Measurements from ENCODE around the gene DEPDC1B.
A peak's percentile ranks its signal among the peaks of the same experiment; 100 is the strongest.
"Not testable (repeated sequence)": the region's sequence is repeated elsewhere in the genome, so short reads cannot be mapped to it uniquely, and the experiment has no call there.

Gene DEPDC1B

DNA sequence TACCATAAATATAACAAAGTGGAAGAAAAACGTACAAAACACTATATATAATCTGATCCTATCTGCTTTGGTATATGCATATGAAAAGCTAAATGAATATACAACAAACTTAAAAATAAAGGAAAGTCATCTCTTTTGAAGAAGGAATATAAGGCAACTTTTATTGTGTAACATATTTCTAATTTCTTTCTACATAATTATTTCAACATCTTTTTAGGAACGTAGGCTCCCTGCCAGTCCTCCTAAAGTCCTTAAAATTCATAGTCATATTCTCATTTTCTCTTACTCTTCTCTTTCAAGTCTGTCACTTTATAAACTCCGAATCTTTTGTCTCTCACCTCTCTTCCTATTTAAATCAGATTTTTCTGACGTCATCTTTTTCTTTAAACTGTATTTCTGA lies 9.6 kb downstream of the DEPDC1B start:
- FAIRE-seq: no peak

DNA sequence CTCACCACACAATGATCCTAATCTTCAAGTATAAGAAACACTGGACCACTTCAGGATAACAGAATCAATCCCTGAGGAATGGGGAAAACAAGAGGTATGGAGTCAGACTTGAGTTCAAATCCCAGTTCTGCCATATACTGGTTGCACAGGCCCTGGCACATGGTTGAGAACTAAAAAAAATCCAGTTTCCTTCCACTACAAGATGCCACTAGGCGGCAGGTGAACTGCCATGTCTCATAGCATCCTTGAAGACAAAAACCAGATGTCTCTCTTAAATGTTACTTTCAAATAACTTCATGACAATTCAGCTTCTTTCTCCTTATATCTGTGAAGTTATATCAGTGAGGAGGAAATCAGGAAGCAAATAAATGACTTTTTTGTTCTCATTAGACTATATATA lies 11.0 kb downstream of the DEPDC1B start:
- no peak for FAIRE-seq

DNA sequence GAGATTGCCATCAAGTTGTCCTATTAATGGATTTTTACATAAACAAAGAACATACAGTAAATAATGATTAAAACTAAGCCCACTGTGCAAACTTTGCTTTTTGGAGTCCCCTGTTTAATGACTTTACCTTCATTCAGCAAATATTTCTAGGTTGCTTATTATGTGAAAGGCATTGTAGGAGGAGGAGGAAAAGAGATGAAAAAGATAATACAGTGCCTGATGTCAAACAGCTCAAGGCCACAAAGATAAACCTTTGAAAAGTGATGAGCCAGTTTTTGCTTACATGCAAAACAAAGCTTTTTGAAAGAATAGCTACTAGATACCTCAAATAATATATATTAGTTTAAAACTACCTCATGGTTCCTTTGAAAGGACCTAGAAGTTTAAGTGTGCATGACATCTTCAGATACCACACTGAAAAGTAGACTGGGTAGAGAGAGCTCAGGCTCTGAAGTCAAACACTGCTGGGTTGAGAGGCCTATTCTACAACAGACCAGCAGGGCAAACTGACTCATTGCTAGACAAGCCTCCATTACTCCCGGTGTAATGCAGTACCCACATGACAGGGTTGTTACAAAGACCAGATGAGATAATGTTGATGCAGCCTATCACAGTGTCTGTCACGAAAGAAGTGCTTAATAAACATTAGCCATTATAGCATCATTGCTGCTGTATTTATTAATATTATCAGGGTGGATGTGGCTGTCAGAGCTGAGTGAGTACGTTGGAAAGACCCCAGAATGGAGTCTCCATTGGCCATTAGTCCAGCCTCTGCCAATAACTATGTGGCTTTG lies 11.8 kb downstream of the DEPDC1B start:
- FAIRE-seq: no peak

GRCh38 chr5:60686157-60686556 lies 13.8 kb downstream of the DEPDC1B start:
- no peak for FAIRE-seq

DNA sequence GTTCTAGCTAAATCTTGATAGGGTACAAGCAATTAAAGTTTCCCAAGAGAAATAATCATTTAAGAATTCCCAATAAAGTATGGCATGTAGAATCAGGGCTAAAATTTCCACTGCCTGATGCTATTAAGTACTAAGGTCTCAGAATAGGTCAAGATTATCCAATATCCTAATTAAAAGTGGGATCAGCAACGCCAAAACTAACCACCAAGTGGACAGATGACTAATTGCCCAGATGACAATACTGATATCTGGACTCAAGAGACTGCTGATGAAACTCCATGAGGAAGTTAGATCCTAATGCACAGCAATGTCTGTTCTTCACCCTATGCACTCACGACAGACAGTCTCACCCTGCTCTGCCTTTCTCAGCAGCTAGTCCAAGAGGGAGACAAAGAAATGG lies 14.3 kb downstream of the DEPDC1B start:
- no peak for FAIRE-seq

DNA sequence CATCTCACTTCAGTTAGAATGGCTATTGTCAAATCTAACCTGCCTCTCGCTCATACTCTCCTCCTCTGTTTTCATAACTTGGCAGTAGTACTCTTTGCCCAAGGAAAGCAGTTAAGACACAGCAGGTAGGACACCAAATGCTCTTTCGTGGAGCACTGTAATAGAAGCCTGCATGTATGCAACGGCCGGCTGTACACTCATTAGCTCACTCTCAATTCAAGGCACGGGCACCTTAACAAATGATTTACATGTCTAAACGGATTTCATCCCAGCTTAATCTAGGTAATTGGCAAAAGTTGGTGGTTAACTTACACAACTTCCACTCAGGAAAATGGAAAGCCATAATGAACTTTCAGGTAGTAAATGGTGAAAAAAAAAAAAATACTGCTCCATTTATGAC lies 14.9 kb downstream of the DEPDC1B start:
- no peak for FAIRE-seq

GRCh38 chr5:60682007-60682406 lies 18.0 kb downstream of the DEPDC1B start:
- FAIRE-seq: not testable (repeated sequence)

GRCh38 chr5:60679816-60680215 lies 20.1 kb downstream of the DEPDC1B start:
- no peak for FAIRE-seq

DNA sequence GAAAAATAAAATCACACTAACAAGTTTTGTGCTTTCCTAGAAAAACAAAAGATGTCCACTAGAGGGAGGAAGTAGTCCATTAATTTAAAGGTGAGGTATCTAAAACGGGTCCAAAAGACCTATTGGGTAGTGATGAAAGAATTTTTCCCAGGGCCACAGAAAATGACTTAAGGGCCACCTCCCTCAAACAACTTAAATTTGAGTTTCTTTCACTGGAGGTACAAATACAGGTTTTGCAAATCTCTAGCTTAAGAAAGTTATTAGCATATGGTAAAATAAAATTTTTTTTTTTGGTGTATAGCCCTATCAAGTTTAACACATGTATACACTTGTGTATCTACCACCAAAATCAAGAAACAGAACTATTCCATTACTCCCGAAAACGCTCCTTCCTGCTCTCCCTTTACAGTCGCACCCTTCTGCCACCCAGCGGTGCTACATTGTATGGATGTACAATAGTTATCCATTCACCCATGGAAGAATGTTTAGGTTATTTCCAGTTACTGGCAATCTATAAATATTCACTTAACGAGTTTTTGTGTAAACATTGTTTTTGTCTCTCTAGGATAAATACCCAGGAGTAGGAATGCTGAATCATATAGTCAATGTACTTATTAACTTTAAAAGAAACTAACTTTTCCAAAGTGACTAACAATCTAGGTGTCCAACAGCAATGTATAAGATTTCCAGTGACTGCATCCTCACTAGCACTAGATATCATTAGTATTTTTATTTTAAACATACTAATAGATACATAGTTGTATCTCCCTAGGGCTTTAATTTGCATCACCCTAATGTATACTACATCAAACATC lies 21.9 kb downstream of the DEPDC1B start:
- FAIRE-seq: no peak

DNA sequence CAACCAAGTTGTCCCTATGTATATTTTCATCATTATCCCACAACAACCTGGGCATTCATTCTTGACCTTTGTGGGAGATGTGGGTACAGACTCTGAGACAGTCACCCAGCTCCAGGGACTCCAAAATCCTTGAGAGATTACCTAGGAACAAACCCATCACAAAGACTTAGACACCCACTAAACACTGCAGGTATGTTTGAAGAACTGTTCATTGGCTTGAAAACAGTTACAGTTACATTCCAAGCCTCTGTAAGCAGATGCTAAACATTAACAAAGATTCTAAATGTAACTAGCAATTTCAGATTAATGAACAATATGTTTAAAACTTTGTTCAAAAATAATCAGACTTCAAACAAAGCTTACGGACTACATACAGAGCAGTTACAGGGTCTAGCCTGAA lies 24.7 kb downstream of the DEPDC1B start:
- no peak for FAIRE-seq

GRCh38 chr5:60674251-60675069 lies 25.5 kb downstream of the DEPDC1B start:
- FAIRE-seq: no peak

GRCh38 chr5:60673334-60673733 lies 26.6 kb downstream of the DEPDC1B start:
- FAIRE-seq: no peak

GRCh38 chr5:60672693-60673264 lies 27.2 kb downstream of the DEPDC1B start:
- no peak for FAIRE-seq

DNA sequence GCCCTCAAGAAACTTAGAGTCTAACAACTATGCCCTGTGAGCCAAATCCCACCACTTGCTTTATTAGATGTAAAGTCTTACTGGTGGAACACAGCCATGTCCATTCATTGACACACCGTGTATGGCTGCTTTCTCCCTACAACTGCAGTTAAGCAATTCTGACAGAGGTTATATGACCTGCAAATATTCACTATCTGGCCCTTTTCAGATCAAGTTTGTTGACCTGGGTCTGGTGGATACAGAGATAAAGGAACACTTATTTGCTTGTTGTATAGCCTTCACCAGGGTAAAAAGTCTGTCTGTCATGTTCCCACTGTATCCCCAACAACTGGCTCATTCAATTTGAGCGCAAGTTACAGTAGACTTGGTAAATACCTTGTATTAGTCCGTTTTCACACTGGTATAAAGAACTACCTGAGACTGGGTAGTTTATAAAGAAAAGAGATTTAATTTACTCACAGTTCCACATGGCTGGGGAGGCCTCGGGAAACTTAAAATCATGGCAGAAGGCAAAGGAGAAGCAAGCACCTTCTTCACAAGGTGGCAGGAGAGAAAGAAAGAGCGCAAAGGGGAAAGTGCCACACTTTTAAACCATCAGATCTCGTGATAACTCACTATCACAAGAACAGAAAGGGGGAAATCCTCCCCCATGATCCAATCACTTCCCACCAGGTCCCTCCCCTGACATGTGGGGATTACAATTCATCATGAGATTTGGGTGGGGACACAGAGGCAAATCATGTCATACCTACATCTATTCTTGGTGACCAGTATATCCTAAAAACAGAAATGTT lies 27.9 kb downstream of the DEPDC1B start:
- no peak for FAIRE-seq

- no peak for FAIRE-seq
Observed at GRCh38 chr5:60670749-60671148, 29.2 kb downstream of the DEPDC1B start.

DNA sequence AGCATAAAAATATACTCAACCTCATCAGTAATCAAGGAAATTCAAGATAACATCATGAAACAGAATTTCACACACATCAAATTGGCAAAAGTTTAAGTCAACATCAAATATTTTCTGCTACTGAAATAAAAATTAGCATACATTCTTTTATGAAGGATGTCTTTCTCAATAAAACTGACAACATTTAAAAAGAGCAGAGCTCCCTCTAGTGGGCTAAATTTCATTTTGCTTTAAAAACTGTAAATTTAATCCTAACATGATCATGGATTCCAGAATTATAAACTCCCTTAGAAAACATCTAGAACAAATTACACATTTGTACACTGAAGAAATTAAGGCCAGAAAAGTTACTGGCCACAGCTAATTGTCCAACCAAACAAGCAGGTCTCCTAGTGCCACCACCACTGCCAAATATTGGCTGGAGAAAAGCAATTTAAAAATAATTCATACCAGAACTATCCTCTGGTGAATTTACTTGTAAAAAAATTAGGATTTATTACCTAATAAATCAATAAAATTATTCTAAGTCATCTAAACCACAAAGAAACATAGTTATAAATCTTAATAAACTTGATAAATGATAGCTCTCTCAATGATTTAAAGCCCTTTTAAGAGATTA lies 31.2 kb downstream of the DEPDC1B start:
- peak; percentile 78 for FAIRE-seq

DNA sequence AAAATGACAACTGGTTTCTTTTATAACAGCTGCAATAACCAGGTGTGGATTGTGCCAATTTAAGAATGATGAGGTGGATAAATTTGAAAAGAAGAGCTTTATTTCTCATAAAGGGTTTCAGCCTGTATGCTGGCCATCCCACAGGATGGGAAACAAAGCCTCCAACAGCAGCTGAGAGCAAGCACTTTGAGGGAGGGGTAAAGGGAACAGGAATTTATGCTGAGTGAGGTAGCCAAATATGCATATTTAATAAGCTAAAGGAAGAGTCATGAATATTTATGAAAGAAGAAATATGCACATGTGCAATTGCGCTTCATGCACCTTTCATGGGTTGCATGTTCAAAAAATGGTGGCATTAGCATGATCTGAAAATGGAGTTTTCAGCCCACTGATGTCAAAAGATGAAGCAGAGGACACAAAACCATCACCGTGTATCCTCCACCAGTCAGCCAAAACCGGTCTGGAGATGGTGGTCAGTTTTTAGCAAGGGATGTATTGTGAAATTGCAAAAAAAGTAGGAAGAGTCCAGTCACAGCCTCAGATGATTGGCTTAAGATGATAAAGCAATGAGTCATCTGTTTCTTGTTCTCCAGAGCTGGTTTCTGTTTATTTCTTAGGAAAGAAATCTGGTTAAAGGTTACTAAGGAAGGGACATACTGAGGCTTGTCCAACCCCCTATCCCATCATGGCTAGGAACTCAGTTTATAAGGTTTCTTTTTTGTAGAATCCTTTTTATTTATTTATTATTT lies 47.9 kb downstream of the DEPDC1B start:
- no peak for FAIRE-seq

GRCh38 chr5:60649288-60649917 lies 50.6 kb downstream of the DEPDC1B start:
- no peak for FAIRE-seq

DNA sequence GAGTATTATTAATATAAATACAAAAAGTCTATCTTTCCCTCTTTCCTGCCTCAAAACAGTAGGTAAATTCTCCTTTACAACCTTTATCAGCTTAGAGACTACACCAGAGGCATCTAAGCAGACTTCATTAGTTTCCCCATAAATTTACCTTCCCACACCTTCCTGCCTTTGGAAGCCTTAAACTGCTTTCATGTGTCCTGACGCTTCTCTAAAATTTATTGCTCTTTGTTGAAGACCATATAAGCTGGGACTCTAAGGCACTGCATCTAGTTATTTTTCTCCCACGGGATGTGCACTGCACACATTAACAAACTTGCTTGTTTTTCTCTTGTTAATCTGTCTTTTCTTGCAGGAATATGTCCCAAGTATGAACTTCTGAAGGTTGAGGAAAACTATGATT lies 51.8 kb downstream of the DEPDC1B start:
- no peak for FAIRE-seq

DNA sequence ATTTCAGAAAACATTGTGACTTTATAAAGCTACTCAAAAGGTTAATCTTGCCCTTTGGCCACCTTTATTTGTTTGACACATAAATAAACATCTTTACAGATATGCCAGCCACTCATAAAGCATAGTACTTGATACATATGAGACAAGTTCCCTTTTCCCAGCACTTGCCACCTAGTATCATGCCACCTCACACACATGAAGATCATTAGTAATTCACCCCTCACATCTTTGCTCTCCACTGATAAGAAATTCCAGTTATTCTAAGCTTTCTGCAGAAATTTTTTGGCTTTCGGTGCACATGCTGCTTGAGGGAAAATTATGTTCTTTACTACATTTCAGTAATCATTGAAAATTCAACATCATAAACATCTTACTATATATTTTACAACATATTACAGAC lies 59.1 kb downstream of the DEPDC1B start:
- no peak for FAIRE-seq

Measured in colon (tissue), 2 donors.